HG03460 (cell line): Measurements from ENCODE around the gene LCN6.

Experiments used
- ATAC-seq: cut with Tn5 transposase; IDR thresholded peaks from one replicate; pipeline ENCODE4 v1.9.1; 2021; ENCODE audit not compliant: unreplicated experiment

The LCN6 gene

GRCh38 chr9:136694163-136694871, 54.0 kb downstream of the LCN6 start:
- ATAC-seq = no peak
